Colonic mucosa (tissue), 4 donors: ENCODE results near the gene CNGA1. TPM values are rescaled to one million over a fixed set of nuclear protein-coding genes. Genes with fewer than 3 reads are reported as not detected.
"Not testable (repeated sequence)": the region's sequence is repeated elsewhere in the genome, so short reads cannot be mapped to it uniquely, and the experiment has no call there.

ENCODE experiments used
- DNase-seq: peaks from one replicate; pipeline ENCODE4 v3.0.0-alpha.2; 2020
- H3K27ac ChIP-seq: fragments of 200-600 bp; one replicate; pipeline ENCODE4 v1.8.0; 2021
- H3K27me3 ChIP-seq: fragments of 200-600 bp; one replicate; pipeline ENCODE4 v1.8.0; 2021
- H3K36me3 ChIP-seq: fragments of 200-600 bp; one replicate; pipeline ENCODE4 v1.8.0; 2021
- H3K4me1 ChIP-seq: fragments of 200-600 bp; one replicate; pipeline ENCODE4 v1.8.0; 2021; ENCODE audit warnings: mild to moderate bottlenecking
- H3K4me3 ChIP-seq: fragments of 200-600 bp; one replicate; pipeline ENCODE4 v1.8.0; 2021
- H3K9ac ChIP-seq, 2 donors: one replicate each; pipeline ENCODE4 v1.7.0; 2013; ENCODE audit warnings: control low read depth in 2 of 2, low read depth in 2 of 2, low read length in 2 of 2
- H3K9me3 ChIP-seq: fragments of 200-600 bp; one replicate; pipeline ENCODE4 v1.8.0; 2021
- CTCF ChIP-seq: fragments of 200-600 bp; IDR thresholded peaks from one replicate; pipeline ENCODE4 v1.8.0; 2022; ENCODE audit warnings: antibody characterized with exemption, mild to moderate bottlenecking
- intact Hi-C: fragments of 100-400 bp; cut with DNase I; formaldehyde crosslinking; loops from one replicate; pipeline ENCODE4 v1.14.1; 2022
- total RNA-seq, 2 donors: library from RNA; stranded (reverse); fragmentation: NEBNext Ultra II Directional in 1 of 2; extraction: Animal tissue kit (Norgen Biotek cat#: 25700) in 1 of 2; gene quantifications; one replicate each; pipeline ENCODE4 v1.2.1, GENCODE V29; 2021
- donor health status: healthy.
- donor health status: DM: no; HTN: no; CAD: no.
- donor health status: DM: no; HTN: no; CAD: no.

Gene CNGA1
- total RNA-seq, 2 donors from 2014 or later: 2.6 to 15.9 TPM

- Histone ChIP-seq H3K27me3 (no peaks in the 10 kb centered on the region), H3K4me3 (peak overlapping the region; percentile 54), H3K9ac (peak overlapping the region in 1 of 2 donors; percentile 97), H3K36me3 (no peaks in the 10 kb centered on the region), H3K27ac (peak overlapping the region; percentile 88), H3K9me3 (no peaks in the 10 kb centered on the region), H3K4me1 (no peaks in the 10 kb centered on the region)
- intact Hi-C loops: no loop called here
- TF ChIP-seq CTCF: no peak
- DNase-seq: no peak
These were observed 803 bp downstream of the CNGA1 start for GRCh38 chr4:48015678-48016077.

- Histone ChIP-seq H3K4me3 (peak overlapping the region; percentile 54), H3K9me3 (no peaks in the 10 kb centered on the region), H3K4me1 (no peaks in the 10 kb centered on the region), H3K36me3 (no peaks in the 10 kb centered on the region), H3K9ac (peak overlapping the region in 1 of 2 donors; percentile 97), H3K27ac (peak overlapping the region; percentile 88), H3K27me3 (no peaks in the 10 kb centered on the region)
- TF ChIP-seq CTCF: no peak
- intact Hi-C loops: no loop called here
- DNase-seq: no peak
These were observed 1.3 kb downstream of the CNGA1 start for GRCh38 chr4:48015216-48015615.

GRCh38 chr4:48012824-48013223 lies 3.7 kb downstream of the CNGA1 start:
- DNase-seq: no peak
- TF ChIP-seq CTCF: no peak

GRCh38 chr4:48011722-48012121 lies 4.8 kb downstream of the CNGA1 start:
- Histone ChIP-seq H3K4me3 (no peak overlapping the region), H3K27me3 (no peaks in the 10 kb centered on the region), H3K36me3 (no peaks in the 10 kb centered on the region), H3K9ac (no peak overlapping the region), H3K9me3 (no peaks in the 10 kb centered on the region), H3K4me1 (no peaks in the 10 kb centered on the region), H3K27ac (no peak overlapping the region)
- no peak for TF ChIP-seq CTCF
- no peak for DNase-seq
- intact Hi-C loops: no loop called here

More at GRCh38 chr4:48012824-48013223, 3.7 kb downstream of the CNGA1 start:
- intact Hi-C loops: no loop called here
- no peaks in the 10 kb centered on the region for H3K9me3 ChIP-seq
- H3K4me1 ChIP-seq: no peaks in the 10 kb centered on the region
- no peaks in the 10 kb centered on the region for H3K27me3 ChIP-seq
- no peak overlapping the region for H3K9ac ChIP-seq
- H3K4me3 ChIP-seq: no peak overlapping the region
- no peaks in the 10 kb centered on the region for H3K36me3 ChIP-seq
- H3K27ac ChIP-seq: no peak overlapping the region

- H3K9ac ChIP-seq, H3K4me1 ChIP-seq, H3K27ac ChIP-seq, intact Hi-C loops, DNase-seq, H3K4me3 ChIP-seq, H3K27me3 ChIP-seq, H3K36me3 ChIP-seq, H3K9me3 ChIP-seq: not testable (repeated sequence)
These were observed 5.6 kb downstream of the CNGA1 start for GRCh38 chr4:48010906-48011305.

- no peaks in the 10 kb centered on the region for H3K27me3 ChIP-seq
- intact Hi-C loops: no loop called here
- H3K27ac ChIP-seq: no peak overlapping the region
- H3K4me3 ChIP-seq: no peak overlapping the region
- no peaks in the 10 kb centered on the region for H3K9me3 ChIP-seq
- no peaks in the 10 kb centered on the region for H3K4me1 ChIP-seq
- H3K9ac ChIP-seq: no peak overlapping the region
- TF ChIP-seq CTCF: no peak
- H3K36me3 ChIP-seq: no peaks in the 10 kb centered on the region
- DNase-seq: no peak
These were observed 8.4 kb downstream of the CNGA1 start for GRCh38 chr4:48008021-48008596.
